Activated CD8-positive, alpha-beta memory T cell treated with anti-CD3 and anti-CD28 coated beads, Interleukin-2, amount 10 ng/mL, durations not matched to agents 7 days and 5 days (primary cell): ENCODE data around the gene EPHB4. TPM values are rescaled to one million over a fixed set of nuclear protein-coding genes. Genes with fewer than 3 reads are reported as not detected.
"Not testable (repeated sequence)": the region's sequence is repeated elsewhere in the genome, so short reads cannot be mapped to it uniquely, and the experiment has no call there.

Experiments used
- ATAC-seq: fragments of 150-1000 bp; cut with Tn5 transposase; one replicate; pipeline ENCODE4 v1.10.0; 2021; ENCODE audit warnings: moderate library complexity
- CTCF ChIA-PET: fragments of 350-600 bp; sonication (Branson Sonifier 250); formaldehyde crosslinking; loops from one replicate; lab custom pipeline; 2021; ENCODE audit warnings: antibody characterized with exemption; lab: Charles Lee
- DNase-seq: peaks from one replicate; pipeline ENCODE4 v3.0.0-alpha.2; 2020
- H3K27ac Mint-ChIP-seq: one replicate; pipeline ENCODE4 v1.8.0; 2021; ENCODE audit warnings: mild to moderate bottlenecking, mixed read lengths
- H3K27me3 Mint-ChIP-seq: one replicate; pipeline ENCODE4 v1.8.0; 2021; ENCODE audit warnings: mixed read lengths
- H3K36me3 Mint-ChIP-seq: one replicate; pipeline ENCODE4 v1.8.0; 2021; ENCODE audit warnings: mild to moderate bottlenecking, mixed read lengths
- H3K4me1 Mint-ChIP-seq: one replicate; pipeline ENCODE4 v1.8.0; 2021; ENCODE audit warnings: mixed read lengths
- H3K4me3 Mint-ChIP-seq: one replicate; pipeline ENCODE4 v1.8.0; 2021; ENCODE audit warnings: mild to moderate bottlenecking, moderate library complexity, mixed read lengths
- H3K9me3 Mint-ChIP-seq: one replicate; pipeline ENCODE4 v1.8.0; 2022; ENCODE audit warnings: low read depth, mixed read lengths
- total RNA-seq, 2 experiments: library from RNA; stranded (reverse); gene quantifications; one replicate each; pipeline ENCODE4 v1.2.3, GENCODE V29; 2021

Gene EPHB4
- total RNA-seq, 2 experiments from 2014 or later, result 1.3 to 2.0 TPM

DNA sequence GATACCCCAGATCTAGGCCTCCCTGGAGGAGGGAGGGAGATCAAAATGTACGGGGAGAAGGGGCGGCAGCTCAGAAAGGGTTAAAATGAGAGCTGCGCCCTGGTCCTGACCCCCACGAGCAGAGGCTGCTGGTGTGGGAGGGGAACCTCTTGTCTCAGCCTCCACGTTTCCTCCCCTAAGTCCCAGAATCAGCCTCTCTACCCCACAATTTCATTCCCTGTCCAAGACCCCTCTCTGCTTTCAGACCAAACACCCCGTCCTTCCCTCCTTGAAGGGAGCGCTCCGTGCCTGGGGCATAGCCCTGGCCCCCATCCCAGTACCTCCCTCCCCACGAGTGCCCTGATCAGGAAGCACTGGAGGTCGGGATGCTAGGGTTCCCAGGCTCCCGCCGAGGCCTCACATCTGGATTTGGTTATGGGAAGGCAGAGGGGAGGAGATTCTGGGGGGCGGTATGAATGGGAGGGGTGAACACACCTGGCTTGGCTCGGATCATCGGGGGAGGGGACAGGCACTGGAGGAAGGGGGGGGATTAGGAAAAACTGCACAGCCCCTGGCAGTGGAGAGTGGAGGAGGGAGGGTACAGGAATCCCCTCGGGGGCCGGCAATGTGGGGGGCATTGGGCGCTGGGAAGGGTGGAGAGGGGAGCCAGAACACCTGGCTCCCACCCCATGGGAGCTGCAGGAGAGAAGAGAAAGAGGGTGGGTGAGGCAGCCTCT, 2.7 kb downstream of the EPHB4 start:
- ATAC-seq, result no peak
- DNase-seq, result no peak
- Mint-ChIP-seq H3K27ac (no peak overlapping the region), H3K36me3 (no peaks in the 10 kb centered on the region), H3K4me1 (peaks cover 14% of the 10 kb centered on the region), H3K27me3 (peaks cover 35% of the 10 kb centered on the region), H3K9me3 (no peaks in the 10 kb centered on the region), H3K4me3 (no peak overlapping the region)
- CTCF ChIA-PET, result no interaction called here

DNA sequence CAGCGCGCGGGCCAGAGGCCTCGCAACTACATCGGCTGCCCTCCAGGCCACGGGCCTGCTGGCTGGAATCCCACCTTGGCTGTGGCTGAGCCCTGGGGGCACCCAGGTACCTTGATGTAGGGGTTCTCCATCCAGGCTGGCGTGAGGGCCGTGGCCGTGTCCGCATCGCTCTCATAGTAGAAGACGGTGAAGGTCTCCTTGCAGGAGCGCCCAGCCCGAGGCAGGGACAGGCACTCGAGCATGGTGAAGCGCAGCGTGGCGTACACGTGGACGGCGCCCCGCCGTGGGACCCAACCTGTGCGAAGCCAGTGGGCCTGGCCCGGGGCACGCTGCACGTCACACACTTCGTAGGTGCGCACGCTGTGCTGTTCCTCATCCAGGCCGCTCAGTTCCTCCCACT, 3.8 kb downstream of the EPHB4 start:
- no peak for ATAC-seq
- peaks cover 12% of the 10 kb centered on the region for H3K4me1 Mint-ChIP-seq
- peaks cover 26% of the 10 kb centered on the region for H3K27me3 Mint-ChIP-seq
- no peak overlapping the region for H3K4me3 Mint-ChIP-seq
- no peaks in the 10 kb centered on the region for H3K9me3 Mint-ChIP-seq
- H3K27ac Mint-ChIP-seq, result no peak overlapping the region
- no peak for DNase-seq
- CTCF ChIA-PET, result no interaction called here
- H3K36me3 Mint-ChIP-seq, result no peaks in the 10 kb centered on the region

DNA sequence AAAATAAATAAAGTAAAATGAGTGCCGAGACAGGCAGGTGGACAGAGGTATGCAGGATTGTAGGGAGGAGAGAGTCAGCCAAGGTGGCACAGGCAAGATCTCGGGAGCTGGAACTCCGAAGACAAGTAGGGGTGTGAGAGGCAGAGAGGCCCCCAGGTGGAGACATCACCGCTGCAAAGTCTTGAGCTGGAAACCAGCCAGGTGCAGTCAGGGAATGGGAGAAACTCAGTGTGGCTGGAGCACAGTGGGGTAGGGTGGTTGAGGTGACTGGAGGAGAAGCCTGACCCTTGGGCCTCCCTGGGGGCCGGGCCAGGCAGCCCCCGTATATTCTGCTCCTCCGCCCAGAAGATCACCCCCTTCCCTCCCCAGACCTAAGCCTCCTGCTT, 4.2 kb downstream of the EPHB4 start:
- ATAC-seq (no peak), DNase-seq (no peak)
- CTCF ChIA-PET, result no interaction called here
- Mint-ChIP-seq H3K27me3 (peaks cover 22% of the 10 kb centered on the region), H3K9me3 (no peaks in the 10 kb centered on the region), H3K4me3 (no peak overlapping the region), H3K4me1 (peaks cover 12% of the 10 kb centered on the region), H3K27ac (no peak overlapping the region), H3K36me3 (no peaks in the 10 kb centered on the region)

DNA sequence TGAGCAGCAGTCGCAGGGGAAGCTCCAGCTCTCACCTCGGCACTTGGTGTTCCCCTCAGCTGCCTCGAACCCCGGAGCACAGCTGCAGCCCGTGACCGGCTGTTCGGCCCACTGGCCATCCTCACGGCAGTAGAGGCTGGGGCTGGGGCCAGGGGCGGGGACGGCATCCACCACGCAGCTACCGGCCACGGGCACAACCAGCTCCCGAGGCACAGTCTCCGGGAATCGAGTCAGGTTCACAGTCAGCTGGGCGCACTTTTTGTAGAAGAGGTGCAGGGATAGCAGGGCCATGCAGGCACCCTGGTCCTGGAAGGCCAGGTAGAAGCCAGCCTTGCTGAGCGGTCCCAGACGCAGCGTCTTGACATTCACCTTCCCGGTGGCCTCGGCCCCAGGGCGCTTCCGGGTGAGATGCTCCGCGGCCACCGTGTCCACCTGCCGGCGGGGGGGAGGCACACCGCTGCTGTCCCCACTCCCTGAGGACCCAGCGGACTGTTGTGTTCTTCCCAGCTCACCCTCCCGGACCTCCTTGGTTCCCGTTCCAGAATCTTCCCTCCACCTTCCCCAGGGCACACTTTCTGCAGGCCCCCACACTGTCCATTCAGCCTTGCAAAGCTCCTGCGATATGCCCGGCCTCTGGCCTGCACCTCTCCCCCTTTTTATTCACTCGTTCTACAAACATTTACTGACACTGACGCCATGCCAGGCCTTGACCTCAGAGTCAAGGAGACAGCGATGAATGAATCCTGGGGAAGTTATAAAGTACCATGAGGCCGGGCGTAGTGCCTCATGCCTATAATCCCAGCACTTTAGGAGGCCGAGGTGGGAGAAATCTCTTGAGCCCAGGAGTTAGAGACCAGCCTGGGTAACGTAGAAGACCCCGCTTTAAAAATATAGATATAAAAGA, 4.8 kb downstream of the EPHB4 start:
- ATAC-seq (no peak), DNase-seq (no peak)
- no peaks in the 10 kb centered on the region for H3K9me3 Mint-ChIP-seq
- CTCF ChIA-PET, result interaction anchor here (1.1 kb wide), 1 partner anchor 23 kb away, joined by 3 read pairs; no protein-coding TSS in a partner anchor
- H3K36me3 Mint-ChIP-seq, result no peaks in the 10 kb centered on the region
- H3K4me3 Mint-ChIP-seq, result no peak overlapping the region
- peaks cover 16% of the 10 kb centered on the region for H3K27me3 Mint-ChIP-seq
- peaks cover 8% of the 10 kb centered on the region for H3K4me1 Mint-ChIP-seq
- no peak overlapping the region for H3K27ac Mint-ChIP-seq

DNA sequence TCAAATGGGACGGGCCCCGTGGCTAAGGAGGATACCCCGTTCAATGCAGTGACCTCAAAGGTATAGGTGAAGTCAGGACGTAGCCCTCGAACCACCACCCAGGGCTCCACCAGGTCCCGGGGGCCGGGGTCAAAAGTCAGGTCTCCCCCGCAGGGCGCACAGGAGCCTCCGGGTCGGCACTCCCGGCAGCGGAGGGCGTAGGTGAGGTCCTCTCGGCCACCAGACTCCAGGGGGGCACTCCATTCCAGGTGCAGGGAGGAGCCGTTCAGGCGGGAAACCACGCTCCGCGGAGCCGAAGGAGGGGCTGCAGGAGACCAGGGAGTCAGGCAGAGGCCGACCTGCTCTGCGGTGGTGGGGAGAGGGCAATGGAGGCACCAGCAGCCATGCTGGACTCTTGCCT, 7.7 kb downstream of the EPHB4 start:
- H3K27ac Mint-ChIP-seq, result no peak overlapping the region
- no peak for DNase-seq
- H3K27me3 Mint-ChIP-seq, result no peaks in the 10 kb centered on the region
- no peaks in the 10 kb centered on the region for H3K9me3 Mint-ChIP-seq
- no peaks in the 10 kb centered on the region for H3K4me1 Mint-ChIP-seq
- H3K36me3 Mint-ChIP-seq, result no peaks in the 10 kb centered on the region
- no peak for ATAC-seq
- CTCF ChIA-PET, result no interaction called here
- no peak overlapping the region for H3K4me3 Mint-ChIP-seq

DNA sequence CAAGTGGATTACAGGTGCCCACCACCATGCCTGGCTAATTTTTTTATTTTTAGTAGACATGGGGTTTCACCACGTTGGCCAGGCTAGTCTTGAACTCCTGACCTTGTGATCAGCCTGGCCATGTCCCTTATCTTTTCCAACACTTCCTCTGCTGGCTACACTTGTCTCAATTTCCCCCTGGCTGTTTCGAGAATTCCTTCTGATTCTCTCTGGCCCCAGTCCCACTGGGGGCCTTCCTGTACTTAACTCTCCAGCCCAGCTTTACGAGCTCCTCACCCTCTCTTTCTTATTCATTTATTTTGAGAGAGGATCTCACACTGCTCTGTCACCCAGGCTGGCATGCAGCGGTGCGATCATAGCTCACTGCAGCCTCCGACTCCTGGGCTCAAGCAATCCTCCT, 8.5 kb downstream of the EPHB4 start:
- no peak overlapping the region for H3K27ac Mint-ChIP-seq
- no peak for DNase-seq
- H3K27me3 Mint-ChIP-seq, result no peaks in the 10 kb centered on the region
- no peak for ATAC-seq
- H3K9me3 Mint-ChIP-seq, result no peaks in the 10 kb centered on the region
- no peaks in the 10 kb centered on the region for H3K36me3 Mint-ChIP-seq
- H3K4me1 Mint-ChIP-seq, result no peaks in the 10 kb centered on the region
- CTCF ChIA-PET, result no interaction called here
- H3K4me3 Mint-ChIP-seq, result no peak overlapping the region

DNA sequence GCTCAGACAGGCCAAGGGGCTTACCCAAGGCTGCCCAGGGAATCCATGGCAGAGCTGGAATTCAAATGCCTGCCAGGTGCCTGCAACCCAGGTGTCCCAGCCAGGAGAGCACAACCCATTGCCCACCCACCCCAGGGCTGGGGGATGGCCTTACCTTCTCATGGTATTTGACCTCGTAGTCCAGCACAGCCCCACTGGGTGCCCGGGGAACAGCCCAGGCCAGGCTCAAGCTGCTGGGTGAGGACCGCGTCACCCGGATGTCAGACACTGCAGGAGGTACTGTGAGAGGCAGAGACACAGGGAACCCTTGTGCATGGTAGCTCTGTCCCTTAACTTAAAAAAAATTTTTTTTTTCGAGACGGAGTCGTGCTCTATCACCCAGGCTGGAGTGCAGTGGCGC, 9.0 kb downstream of the EPHB4 start:
- Mint-ChIP-seq H3K27ac (no peak overlapping the region), H3K4me1 (no peaks in the 10 kb centered on the region), H3K27me3 (no peaks in the 10 kb centered on the region), H3K4me3 (no peak overlapping the region), H3K9me3 (no peaks in the 10 kb centered on the region), H3K36me3 (no peaks in the 10 kb centered on the region)
- DNase-seq (no peak), ATAC-seq (no peak)
- CTCF ChIA-PET, result no interaction called here

DNA sequence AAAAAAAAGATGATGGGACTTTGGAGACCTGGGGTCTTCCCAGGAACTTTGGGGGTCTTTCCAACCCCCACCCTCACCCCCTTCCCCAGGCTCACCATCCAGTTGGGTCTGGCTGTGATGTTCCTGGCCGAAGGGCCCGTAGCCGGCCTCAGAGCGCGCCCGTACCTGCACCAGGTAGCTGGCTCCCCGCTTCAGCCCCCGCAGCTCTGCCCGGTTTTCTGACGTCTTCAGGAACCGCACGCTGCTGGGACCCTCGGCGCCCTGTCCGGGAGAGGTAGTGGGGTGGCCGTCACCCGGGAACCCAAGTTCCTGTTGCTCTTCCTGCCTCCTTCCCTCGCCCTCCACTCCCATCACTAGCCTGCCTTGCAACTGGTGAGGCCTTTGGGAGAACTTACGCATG, 10.2 kb downstream of the EPHB4 start:
- Mint-ChIP-seq H3K4me3 (no peak overlapping the region), H3K27ac (no peak overlapping the region), H3K27me3 (no peaks in the 10 kb centered on the region), H3K4me1 (no peaks in the 10 kb centered on the region), H3K36me3 (no peaks in the 10 kb centered on the region), H3K9me3 (no peaks in the 10 kb centered on the region)
- CTCF ChIA-PET, result interaction anchor here (0.7 to 1.9 kb wide), 4 partner anchors 10 to 204 kb away, joined by 3 to 6 read pairs (median 4); partner anchors contain the start of gene EPHB4
- DNase-seq (no peak), ATAC-seq (no peak)

DNA sequence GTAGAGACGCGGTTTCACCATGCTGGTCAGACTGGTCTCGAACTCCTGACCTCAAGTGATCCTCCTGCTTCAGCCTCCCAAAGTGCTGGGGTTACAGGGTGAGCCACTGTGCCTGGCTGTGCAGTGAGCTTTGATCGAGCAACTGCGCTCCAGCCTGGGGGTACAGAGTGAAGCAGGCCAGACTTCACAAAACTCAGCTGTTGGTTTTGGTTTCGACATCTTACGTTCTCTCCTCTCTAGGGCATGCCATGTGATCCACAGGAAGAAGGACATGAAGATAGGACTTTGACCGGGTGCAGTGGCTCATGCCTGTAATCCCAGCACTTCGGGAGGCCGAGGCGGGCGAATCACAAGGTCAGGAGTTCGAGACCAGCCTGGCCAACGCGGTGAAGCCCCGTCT, 10.8 kb downstream of the EPHB4 start:
- ATAC-seq, H3K27me3 Mint-ChIP-seq, H3K9me3 Mint-ChIP-seq, H3K27ac Mint-ChIP-seq, DNase-seq, H3K36me3 Mint-ChIP-seq, H3K4me1 Mint-ChIP-seq, H3K4me3 Mint-ChIP-seq: not testable (repeated sequence)
- CTCF ChIA-PET, result interaction anchor here (0.8 to 1.9 kb wide), 4 partner anchors 11 to 204 kb away, joined by 3 to 4 read pairs (median 4); partner anchors contain the start of genes EPHB4 and SLC12A9

DNA sequence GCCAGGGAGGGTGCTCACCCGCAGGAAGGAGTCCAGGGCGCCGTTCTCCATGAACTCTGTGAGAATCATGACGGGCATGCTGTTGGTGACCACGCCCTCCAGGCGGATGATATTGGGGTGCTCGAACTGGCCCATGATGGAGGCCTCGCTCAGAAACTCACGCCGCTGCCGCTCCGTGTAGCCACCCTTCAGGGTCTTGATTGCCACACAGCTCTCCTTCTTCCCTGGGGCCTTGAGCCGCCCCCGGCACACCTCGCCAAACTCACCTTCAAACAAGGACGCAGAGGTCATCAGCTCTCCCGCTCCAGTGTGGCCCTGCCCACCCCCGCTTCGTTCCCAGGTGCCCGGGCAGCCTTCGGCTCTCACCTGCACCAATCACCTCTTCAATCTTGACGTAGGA, 14.6 kb downstream of the EPHB4 start:
- no peak for ATAC-seq
- CTCF ChIA-PET, result interaction anchor here (0.8 kb wide), 1 partner anchor 178 kb away, joined by 3 read pairs; no protein-coding TSS in a partner anchor
- Mint-ChIP-seq H3K36me3 (no peaks in the 10 kb centered on the region), H3K9me3 (no peaks in the 10 kb centered on the region), H3K27ac (no peak overlapping the region), H3K4me1 (no peaks in the 10 kb centered on the region), H3K4me3 (no peak overlapping the region), H3K27me3 (no peaks in the 10 kb centered on the region)
- no peak for DNase-seq

DNA sequence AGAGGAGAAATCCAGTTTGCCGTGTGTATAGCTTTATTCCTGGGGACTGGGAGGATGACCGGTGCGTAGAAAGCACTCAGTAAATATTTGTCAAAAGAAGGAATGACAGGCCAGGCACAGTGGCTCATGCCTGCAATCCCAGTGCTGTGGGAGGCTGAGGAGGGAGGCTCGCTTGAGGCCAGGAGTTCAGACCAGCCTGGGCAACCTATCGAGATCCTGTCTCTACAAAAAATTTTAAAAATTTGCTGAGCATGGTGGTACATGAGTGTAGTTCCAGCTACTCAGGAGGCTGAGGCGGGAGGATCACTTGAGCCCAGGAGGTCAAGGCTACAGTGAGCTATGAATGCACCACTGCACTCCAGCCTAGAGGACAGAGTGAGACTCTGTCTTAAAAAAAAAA, 15.8 kb downstream of the EPHB4 start:
- CTCF ChIA-PET, result interaction anchor here (1.2 to 1.8 kb wide), 2 partner anchors 13 to 41 kb away, joined by 3 to 8 read pairs; partner anchors contain the start of gene SLC12A9
- H3K27me3 Mint-ChIP-seq, result no peaks in the 10 kb centered on the region
- H3K4me3 Mint-ChIP-seq, result no peak overlapping the region
- no peaks in the 10 kb centered on the region for H3K36me3 Mint-ChIP-seq
- ATAC-seq (no peak), DNase-seq (no peak)
- no peak overlapping the region for H3K27ac Mint-ChIP-seq
- H3K9me3 Mint-ChIP-seq, result no peaks in the 10 kb centered on the region
- H3K4me1 Mint-ChIP-seq, result no peaks in the 10 kb centered on the region

DNA sequence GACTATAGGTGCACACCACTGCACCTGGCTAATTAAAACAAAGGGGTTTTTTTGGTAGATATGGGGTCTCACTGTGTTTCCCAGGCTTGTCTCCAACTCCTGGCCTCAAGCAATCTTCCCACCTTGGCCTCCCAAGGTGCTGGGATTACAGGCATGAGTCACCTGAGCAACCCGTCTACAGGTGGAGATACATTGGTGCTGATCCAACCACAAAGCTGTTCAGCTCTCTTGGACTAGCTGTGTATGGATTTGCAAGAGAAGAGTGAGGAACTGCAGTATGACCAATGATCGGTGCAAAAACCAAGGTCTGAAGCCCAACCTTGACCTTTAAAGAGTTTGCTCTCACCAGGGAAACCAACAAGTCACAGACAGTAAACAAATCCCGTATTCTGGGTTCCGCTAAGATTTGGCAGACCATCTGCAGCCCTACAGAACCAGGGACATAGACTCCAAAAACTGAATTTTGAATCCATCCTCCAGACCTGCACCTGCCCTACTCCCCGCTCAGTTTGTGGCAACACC, 18.9 kb downstream of the EPHB4 start:
- CTCF ChIA-PET, result no interaction called here

DNA sequence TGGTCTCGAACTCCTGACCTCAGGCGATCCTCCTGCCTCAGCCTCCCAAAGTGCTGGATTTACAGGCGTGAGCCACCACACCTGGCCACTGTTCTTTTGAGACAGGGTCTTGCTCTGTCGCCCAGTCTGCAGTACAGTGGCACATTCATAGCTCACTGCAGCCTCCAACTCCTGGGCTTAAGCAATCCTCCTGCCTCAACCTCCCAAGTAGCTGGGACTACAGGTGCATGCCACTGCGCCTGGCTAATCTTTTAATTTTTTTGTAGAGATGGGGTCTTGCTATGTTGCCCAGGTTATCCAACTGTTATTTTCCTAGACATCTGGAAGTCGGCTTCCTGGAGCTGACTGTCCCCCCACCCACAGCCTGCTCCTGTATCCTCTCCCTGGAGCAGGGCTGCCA, 20.4 kb downstream of the EPHB4 start:
- ATAC-seq, H3K4me1 Mint-ChIP-seq, H3K36me3 Mint-ChIP-seq, H3K9me3 Mint-ChIP-seq, DNase-seq, H3K27ac Mint-ChIP-seq, H3K27me3 Mint-ChIP-seq, H3K4me3 Mint-ChIP-seq: not testable (repeated sequence)
- CTCF ChIA-PET, result interaction anchor here (0.7 to 8.4 kb wide), 2 partner anchors 44 kb away, joined by 4 to 155 read pairs; partner anchors contain the start of gene SLC12A9

More for the DNA sequence above, 18.9 kb downstream of the EPHB4 start:
- H3K27me3 Mint-ChIP-seq, result no peaks in the 10 kb centered on the region
- peaks cover 3% of the 10 kb centered on the region for H3K4me1 Mint-ChIP-seq
- H3K4me3 Mint-ChIP-seq, result no peak overlapping the region
- no peaks in the 10 kb centered on the region for H3K9me3 Mint-ChIP-seq
- H3K27ac Mint-ChIP-seq, result no peak overlapping the region
- H3K36me3 Mint-ChIP-seq, result no peaks in the 10 kb centered on the region
- no peak for DNase-seq
- no peak for ATAC-seq
